Lung (tissue), 12 donors: Measurements from ENCODE around the gene TIMM17B. TPM values are rescaled to one million over a fixed set of nuclear protein-coding genes. Genes with fewer than 3 reads are reported as not detected.

ENCODE experiments used
- ATAC-seq: fragments of 200-7000 bp; cut with Tn5 transposase; one replicate; pipeline ENCODE4 v1.9.1; 2020; ENCODE audit warnings: moderate number of reproducible peaks; ENCODE audit not compliant: insufficient read depth, low FRiP score
- DNase-seq, 3 donors: peaks; one replicate each; pipeline ENCODE4 v3.0.0-alpha.2; 2013 to 2017
- H3K27ac ChIP-seq, 2 donors: one replicate each; pipeline ENCODE4 v1.5.1; 2013; ENCODE audit warnings: mild to moderate bottlenecking in 2 of 2, moderate library complexity in 2 of 2, control low read depth in 1 of 2, inconsistent platforms in 1 of 2, low read depth in 1 of 2, low read length in 1 of 2
- H3K27me3 ChIP-seq, 3 donors: one replicate each; pipeline ENCODE4 v1.5.1; 2013; ENCODE audit warnings: low read length in 2 of 3; ENCODE audit not compliant: control insufficient read depth in 3 of 3, insufficient read depth in 3 of 3
- H3K36me3 ChIP-seq, 4 donors: one replicate each; pipeline ENCODE4 v1.5.1; 2013; ENCODE audit warnings: low read length in 4 of 4, mild to moderate bottlenecking in 1 of 4, moderate library complexity in 1 of 4; ENCODE audit not compliant: control insufficient read depth in 4 of 4, insufficient read depth in 4 of 4
- H3K4me1 ChIP-seq, 5 donors: one replicate each; pipeline ENCODE4 v1.5.1; 2013; ENCODE audit warnings: low read length in 5 of 5, mild to moderate bottlenecking in 2 of 5, moderate library complexity in 1 of 5; ENCODE audit not compliant: control insufficient read depth in 5 of 5, insufficient read depth in 5 of 5
- H3K4me3 ChIP-seq: one replicate; pipeline ENCODE4 v1.5.1; 2013; ENCODE audit warnings: mild to moderate bottlenecking, control low read depth, moderate library complexity
- H3K9ac ChIP-seq, 2 donors: one replicate each; pipeline ENCODE4 v1.5.1; 2013; ENCODE audit warnings: low read length in 2 of 2, control low read depth in 1 of 2; ENCODE audit not compliant: insufficient read depth in 1 of 2
- H3K9me3 ChIP-seq, 4 donors: one replicate each; pipeline ENCODE4 v1.5.1; 2013; ENCODE audit warnings: low read length in 3 of 4, mild to moderate bottlenecking in 1 of 4, moderate library complexity in 1 of 4; ENCODE audit not compliant: control insufficient read depth in 4 of 4, insufficient read depth in 3 of 4
- CTCF ChIP-seq: IDR thresholded peaks from 2 replicates; pipeline ENCODE4 v1.5.1; 2012; ENCODE audit warnings: mild to moderate bottlenecking; ENCODE audit errors: control extremely low read depth, extremely low read depth
- WGBS, 2 donors: extraction: QIAGEN DNeasy Blood & Tissue Kit; methylation state at CpG; one replicate each; pipeline ENCODE4 v1.1.7; 2013; 5-methylcytosine and 5-hydroxymethylcytosine counted together
- polyA plus RNA-seq, 2 donors: library from polyadenylated mRNA; stranded (reverse); fragments of 200-250 nt; gene quantifications; one replicate each; pipeline ENCODE4 v1.2.1, GENCODE V29; 2013
- total RNA-seq, 2 donors: library from RNA; depleted of rRNA in 1 of 2; stranded (reverse); fragments of >200 nt in 1 of 2; gene quantifications; one replicate each; pipeline ENCODE4 v1.2.1, GENCODE V29; 2014 to 2021
- donor health status: control.
- donor health status: control.
- donor health status: Bipolar disorder and iron deficiency.
- donor health status: healthy.
- donor health status: DM: yes; HTN: yes; CAD: no.

Gene TIMM17B
- total and polyA plus RNA-seq, 4 donors, result 21.0 to 73.4 (median 59.4) TPM

DNA sequence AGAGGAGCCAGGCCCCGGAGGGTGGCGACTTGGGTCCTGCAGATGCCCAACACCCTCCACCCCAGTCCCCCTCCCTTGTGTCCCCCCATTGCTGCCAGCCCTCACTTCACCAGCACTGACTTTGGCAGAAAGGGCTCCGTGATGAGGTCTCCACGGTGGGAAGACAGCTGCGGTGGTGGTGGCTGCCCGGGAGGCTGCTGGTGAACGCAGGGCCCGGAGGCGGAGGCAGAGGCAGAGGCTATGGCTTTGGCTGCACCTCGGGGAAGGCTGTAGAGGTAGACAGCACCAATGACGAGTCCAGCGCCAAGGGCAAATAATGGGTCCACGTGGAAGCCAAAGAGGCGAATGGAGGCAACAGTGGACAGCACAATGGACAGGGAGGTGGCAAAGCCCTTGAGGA lies 7.1 kb upstream of the TIMM17B start:
- peaks cover 0 to under 1% (median 0%) of the 10 kb centered on the region in 4 donors for H3K9me3 ChIP-seq
- peaks cover 0 to 17% (median 6%) of the 10 kb centered on the region in 4 donors for H3K36me3 ChIP-seq
- no peak overlapping the region for H3K9ac ChIP-seq
- TF ChIP-seq CTCF, result no peak
- DNase-seq (no peak), ATAC-seq (no peak)
- H3K4me1 ChIP-seq, result no peaks in the 10 kb centered on the region
- WGBS, 2 donors, result 84 to 88% methylated on average over 12 to 14 of the region's 14 CpGs
- H3K4me3 ChIP-seq, result no peak overlapping the region
- H3K27ac ChIP-seq, result no peak overlapping the region
- H3K27me3 ChIP-seq, result no peaks in the 10 kb centered on the region

DNA sequence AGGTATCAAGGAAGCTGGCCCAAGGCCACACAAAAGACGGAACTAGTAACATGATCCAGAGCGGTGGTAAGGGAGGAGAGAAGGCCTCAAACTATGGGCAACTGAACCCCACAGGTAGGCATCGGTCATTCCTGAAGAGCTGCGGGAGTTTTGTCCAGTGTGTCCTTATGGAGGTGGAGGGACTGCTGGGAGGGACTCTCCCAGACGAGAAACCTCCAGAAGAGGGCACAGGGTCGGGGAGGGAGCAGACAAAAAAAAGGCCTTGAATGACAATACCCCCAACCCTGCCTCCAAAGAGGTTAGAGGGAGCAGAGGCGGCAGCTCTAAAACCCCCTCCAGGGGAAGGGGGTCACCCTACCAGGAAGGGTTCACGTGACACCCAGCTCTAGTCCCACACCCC lies 6.6 kb upstream of the TIMM17B start:
- Histone ChIP-seq H3K4me3 (no peak overlapping the region), H3K9me3 (no peaks in the 10 kb centered on the region), H3K27ac (no peak overlapping the region), H3K36me3 (peaks cover 0 to 17% (median 6%) of the 10 kb centered on the region in 4 donors), H3K27me3 (no peaks in the 10 kb centered on the region), H3K9ac (no peak overlapping the region), H3K4me1 (no peaks in the 10 kb centered on the region)
- DNase-seq (no peak), ATAC-seq (no peak)
- 80 to 100% methylated on average over 4 to 8 of the region's 8 CpGs for WGBS, 2 donors
- no peak for TF ChIP-seq CTCF

DNA sequence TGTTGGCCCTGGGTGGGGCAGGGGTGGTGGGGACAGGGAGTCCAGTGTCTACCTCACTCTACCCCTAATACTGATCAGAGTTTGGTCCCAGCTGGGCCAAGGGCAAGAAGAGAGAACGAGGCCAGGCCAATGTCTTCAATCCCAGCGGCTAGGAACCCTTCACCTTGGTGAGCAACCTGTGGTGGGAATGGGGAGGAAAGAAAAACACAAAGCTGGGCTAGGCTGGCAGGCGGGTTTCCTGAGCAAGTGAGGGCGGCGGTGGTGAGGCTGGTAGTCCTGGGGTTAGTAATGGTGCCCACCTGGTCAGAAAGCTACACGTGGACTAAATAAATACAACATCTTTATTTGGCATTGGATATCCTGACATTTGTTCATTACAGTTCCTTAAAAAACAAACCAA lies 5.7 kb upstream of the TIMM17B start:
- no peaks in the 10 kb centered on the region for H3K27me3 ChIP-seq
- peaks cover 0 to 2% (median 0%) of the 10 kb centered on the region in 5 donors for H3K4me1 ChIP-seq
- ATAC-seq, result no peak
- DNase-seq, result no peak
- H3K9me3 ChIP-seq, result no peaks in the 10 kb centered on the region
- no peak overlapping the region for H3K27ac ChIP-seq
- no peak overlapping the region for H3K4me3 ChIP-seq
- no peak overlapping the region for H3K9ac ChIP-seq
- peaks cover 0 to 17% (median 6%) of the 10 kb centered on the region in 4 donors for H3K36me3 ChIP-seq
- no peak for TF ChIP-seq CTCF
- 90 to 98% methylated on average over 6 of the region's 6 CpGs for WGBS, 2 donors

- ATAC-seq (no peak), DNase-seq (no peak)
- Histone ChIP-seq H3K4me1 (peaks cover 0 to 3% (median 0%) of the 10 kb centered on the region in 5 donors), H3K27me3 (no peaks in the 10 kb centered on the region), H3K27ac (no peak overlapping the region), H3K9ac (no peak overlapping the region), H3K9me3 (peaks cover 0 to under 1% (median 0%) of the 10 kb centered on the region in 4 donors), H3K36me3 (peaks cover 0 to 17% (median 6%) of the 10 kb centered on the region in 4 donors), H3K4me3 (no peak overlapping the region)
- WGBS, 2 donors, result 89 to 97% methylated on average over 12 to 14 of the region's 14 CpGs
- TF ChIP-seq CTCF, result no peak
Observed at GRCh38 chrX:48902776-48903175, 5.2 kb upstream of the TIMM17B start.
